ENCODE results near the gene ATP9B.

ATP9B gene

DNA sequence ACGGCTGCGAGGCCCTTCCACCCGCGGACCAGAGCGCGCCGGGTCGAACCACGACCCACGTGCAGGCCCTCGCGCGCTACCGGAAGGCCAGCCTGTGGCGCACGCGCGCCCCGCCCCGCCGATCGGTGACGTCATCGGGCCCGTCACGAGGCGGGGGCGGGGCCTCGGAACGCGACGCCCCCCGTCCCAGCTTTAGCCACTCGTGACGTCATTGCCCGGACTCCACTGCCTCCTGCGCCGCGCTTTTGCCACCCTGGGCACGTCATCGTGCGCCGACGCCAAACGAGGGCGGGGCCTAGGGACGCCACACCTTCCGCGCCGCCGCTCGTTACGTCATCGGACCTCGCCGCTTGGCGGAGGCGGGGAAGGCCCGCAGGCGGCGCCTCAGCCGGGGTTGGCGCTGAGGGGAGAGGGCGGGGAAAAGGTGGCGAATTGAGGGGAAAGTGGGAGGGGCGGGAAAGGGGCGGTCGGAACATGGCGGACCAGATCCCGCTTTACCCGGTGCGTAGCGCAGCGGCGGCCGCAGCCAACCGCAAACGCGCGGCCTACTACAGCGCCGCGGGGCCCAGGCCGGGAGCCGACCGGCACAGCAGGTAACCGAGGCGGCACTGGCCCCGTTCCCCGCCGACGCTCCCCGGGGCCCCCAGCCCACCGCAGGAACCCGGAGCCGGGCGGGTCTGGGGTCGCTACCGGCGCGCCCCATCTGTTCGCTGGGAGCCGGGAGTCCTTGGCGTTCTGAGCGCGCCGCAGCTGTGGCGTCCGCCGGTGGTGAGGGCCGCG lies at the start of gene ATP9B:
Gene ATP9B (plus strand): TSS at position 458 of the 780 bp plus-strand sequence. CDS start 17 bp downstream, at position 475.
- peak; percentile 96 for DNase-seq (ENCODE audit: low spot score)

DNA sequence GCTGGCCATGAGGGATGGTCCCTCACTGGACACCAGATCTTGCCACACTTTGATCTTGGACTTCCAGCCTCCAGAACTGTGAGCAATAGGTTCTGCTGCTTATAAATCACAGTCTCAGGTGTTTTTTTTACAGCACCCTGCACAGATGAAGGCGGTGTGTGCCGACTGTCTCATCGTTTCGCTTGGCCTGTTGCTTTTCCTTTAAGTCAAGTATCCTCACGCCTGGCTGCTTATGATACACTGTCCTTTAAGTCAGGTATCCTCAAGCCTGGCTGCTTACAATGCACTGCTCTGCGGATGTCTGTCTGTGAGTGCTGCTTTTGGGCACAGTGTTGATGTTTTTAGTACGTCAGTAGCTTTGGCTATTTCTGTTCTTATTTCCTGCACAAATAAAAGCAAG lies 49.3 kb upstream of the ATP9B start:
- no peak for DNase-seq (ENCODE audit: low spot score)

DNA sequence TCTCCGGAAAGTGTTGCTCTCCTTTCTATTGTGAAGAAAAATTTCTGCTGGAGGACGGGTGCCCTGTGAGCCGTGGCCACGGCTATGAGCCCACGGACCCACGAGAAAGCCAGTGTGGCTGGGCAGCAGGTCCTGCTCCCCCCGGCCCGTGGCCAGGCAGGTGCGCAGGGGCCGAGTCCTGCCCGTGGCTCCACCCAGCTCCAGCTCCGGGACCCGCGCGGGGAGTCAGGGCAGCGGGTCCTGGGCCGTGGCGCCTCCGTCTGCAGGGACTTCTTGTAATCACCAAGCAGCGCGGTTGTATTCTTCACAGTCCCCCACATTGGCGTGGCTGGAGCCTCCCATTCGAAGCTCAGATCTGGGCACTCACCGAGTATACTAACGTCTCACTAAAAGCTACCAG lies 46.6 kb upstream of the ATP9B start:
- DNase-seq (ENCODE audit: low spot score), result no peak

GRCh38 chr18:79026491-79026890 lies 42.7 kb upstream of the ATP9B start:
- DNase-seq (ENCODE audit: low spot score), result no peak

DNA sequence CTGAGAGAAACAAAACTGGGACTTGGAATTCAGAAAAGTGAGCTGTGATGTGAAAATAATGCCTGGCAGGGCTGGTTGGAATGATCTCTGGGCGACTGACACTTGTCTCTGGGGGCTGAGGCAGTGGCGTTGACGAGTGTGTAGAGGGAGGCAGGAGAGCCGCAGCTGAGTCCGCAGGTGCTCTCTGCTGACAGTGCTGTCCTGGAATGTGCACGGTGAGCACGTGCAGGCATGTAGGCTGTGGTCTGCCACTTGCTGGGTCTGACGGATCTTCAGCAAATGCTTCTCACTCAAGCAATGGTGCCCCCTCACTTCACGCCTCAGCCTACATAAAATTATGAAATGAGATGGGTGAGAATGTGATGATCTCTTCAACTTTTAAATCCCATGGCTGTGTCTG lies 38.5 kb upstream of the ATP9B start:
- no peak for DNase-seq (ENCODE audit: low spot score)

DNA sequence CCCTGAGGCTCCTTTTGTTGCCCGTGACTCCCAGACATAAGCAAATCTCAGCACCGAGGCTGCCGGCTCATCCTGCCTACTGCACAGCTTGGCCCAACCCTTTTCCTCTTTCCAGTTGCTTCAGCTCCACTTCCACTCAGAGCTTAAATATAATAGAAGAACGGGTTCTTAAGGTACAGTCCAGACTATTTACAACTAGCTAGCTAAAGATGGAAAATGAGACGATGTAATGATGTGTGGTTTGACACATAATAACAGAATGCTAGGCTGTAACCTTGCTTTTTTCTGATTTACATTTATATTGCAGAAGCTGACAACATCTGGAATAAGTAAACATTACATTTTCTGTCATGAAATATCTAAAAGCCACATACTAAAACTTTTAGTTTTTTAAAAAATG lies 26.9 kb upstream of the ATP9B start:
- DNase-seq (ENCODE audit: low spot score), result no peak

DNA sequence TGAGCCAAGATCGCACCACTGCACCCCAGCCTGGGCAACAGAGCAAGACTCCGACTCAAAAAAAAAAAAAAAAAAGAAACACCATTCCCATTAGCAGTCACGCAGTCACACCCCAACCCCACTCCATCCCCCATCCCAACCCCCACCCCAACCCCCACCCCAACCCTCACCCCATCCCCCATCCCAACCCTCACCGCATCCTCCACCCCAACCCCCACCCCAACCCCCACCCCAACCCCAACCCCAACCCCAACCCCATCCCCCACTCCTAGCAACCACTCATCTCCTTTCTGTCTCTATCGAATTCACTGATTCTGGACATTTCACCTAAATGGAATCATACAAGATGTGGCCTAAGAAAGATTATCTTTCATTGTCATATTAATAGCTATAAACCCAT lies 25.9 kb upstream of the ATP9B start:
- DNase-seq (ENCODE audit: low spot score), result no peak

DNA sequence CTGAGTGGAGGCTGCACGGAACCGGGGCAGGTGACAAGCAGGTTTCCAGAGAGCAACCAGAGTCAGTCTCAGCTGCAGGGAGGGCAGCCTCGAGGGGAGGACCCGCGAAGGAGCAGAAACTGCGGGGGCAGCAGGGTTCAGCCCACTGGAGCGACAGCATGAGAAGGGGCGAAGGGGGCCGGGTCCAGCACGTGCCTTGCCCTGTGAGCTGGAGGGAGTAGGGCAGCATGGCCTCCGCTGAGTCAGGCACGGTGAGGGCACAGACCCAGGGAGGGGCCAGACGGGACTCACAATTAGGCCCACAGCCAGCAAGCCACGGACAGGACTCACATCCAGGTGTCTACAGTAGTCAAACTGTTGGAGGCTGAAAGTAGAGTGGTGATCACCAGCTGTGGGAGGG lies 22.7 kb upstream of the ATP9B start:
- DNase-seq (ENCODE audit: low spot score), result no peak

- DNase-seq (ENCODE audit: low spot score), result no peak
These were observed 21.5 kb upstream of the ATP9B start for GRCh38 chr18:79047556-79048244.

DNA sequence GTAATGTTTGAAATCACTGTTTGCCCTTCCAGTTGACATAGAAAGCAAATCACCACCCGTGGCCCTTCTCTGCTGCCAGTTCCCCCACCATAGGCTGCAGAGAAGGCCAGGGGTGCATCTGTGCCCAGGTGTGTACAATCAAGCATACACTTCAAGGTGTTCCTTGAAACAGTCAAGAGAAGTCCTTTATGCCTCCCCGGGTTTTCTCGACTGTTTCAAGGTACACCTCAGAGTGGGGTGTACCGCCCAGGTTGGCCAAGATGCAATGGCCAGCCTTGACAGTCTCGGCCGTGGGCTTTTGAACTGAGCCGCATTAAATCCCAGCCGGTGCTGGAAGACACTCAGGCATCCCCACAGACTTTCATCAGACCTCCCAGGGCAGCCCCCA lies 21.0 kb upstream of the ATP9B start:
- DNase-seq (ENCODE audit: low spot score), result no peak

DNA sequence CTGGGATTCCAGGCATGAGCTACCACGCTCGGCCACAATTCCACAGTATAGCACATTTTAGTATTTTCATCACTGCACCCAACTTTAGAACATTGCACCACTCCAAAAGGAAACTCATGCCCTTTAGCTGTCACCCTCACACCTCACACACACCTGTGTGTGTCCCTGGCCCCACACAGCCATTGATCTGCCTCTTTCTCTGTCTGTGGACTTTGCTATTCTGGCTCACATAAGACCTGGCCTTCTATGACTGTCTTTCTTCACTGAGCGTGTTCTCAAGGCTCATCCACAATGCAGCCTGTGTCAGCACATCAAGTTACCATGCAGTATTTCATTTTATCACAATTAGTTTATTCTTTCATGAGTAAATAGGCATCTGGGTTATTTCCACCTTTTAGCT lies 19.7 kb upstream of the ATP9B start:
- no peak for DNase-seq (ENCODE audit: low spot score)

GRCh38 chr18:79050005-79050404 lies 19.2 kb upstream of the ATP9B start:
- DNase-seq (ENCODE audit: low spot score), result no peak

DNA sequence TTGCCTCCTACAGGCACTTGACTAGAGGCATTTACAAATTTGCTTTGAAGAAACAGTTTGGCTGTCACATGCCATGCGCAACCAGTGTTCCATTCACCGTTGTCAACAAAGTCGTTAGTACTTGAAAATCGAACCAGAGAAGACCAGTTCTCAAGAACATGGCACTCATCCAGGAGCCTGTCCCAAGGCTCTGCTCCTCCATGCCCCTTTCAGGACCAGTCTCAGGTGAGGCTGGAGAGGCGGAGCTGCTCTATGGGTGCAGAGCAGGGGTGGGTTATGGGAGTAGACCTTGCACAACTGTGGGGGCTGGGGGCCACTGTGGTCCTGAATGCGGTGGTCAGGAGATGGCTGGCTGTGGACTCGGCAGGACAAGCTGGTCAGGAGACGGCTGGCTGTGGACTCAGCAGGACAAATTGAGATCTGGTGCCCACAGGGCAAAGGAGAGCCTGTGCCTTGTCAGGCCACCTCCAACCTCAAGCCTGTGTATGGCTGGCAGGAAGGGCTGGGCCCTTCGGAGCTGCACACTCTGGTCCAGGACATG lies 12.3 kb upstream of the ATP9B start:
- no peak for DNase-seq (ENCODE audit: low spot score)

GRCh38 chr18:79058007-79058406 lies 11.2 kb upstream of the ATP9B start:
- DNase-seq (ENCODE audit: low spot score), result no peak

DNA sequence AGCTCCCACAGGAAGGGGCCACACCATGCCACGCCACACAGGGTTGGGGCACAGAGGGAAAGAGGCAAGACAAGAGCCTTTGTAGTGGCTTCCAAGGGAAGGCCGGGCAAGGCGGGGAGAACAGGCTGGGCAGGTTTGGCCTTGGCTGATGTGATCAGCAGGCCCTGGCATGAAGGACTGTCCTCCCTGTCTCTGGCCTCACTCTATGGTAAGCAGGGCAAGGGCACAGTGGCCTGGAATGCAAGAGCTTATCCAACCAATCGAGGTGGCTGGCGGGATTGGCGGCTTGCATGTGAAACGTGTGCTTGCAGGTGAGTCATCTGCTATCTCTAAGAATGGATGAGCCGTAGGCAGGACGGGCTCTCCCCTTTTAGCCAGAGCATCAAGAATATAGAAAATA lies 6.4 kb upstream of the ATP9B start:
- no peak for DNase-seq (ENCODE audit: low spot score)

DNA sequence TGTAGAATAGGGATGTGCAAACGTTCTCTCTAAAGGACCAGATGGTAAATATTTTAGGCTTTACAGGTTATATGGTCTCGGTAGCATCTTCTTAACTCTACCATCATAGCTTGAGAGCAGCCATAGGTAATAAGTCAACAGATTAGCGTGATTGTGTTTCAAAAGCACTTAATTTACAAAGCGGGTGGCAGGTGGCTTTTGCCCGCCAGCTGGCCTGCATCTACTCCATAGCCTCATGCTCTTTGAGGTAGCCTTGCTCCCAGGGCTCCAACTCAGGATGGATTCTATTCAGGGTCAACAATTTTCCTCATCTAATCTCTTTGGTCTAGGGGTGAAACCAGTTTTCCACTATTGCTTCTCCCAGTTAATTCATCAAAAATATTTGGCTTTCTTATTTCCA lies 5.0 kb upstream of the ATP9B start:
- DNase-seq (ENCODE audit: low spot score), result no peak

DNA sequence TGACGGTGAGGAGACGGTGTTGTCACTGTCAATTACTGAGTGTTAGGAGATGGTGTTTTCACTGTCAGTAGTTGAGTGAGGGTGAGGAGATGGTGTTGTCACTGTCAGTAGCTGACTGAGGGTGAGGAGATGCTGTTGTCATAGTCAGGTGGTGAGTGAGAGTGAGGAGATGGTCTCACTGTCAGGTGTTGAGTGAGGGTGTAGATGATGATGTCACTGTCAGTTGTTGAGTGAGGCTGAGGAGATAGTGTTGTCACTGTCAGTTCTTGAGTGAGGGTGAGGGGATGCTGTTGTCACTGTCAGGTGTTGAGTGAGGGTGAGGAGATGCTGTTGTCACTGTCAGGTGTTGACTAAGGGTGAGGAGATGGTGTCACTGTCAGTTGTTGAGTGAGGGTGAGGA lies 3.4 kb upstream of the ATP9B start:
- DNase-seq (ENCODE audit: low spot score), result no peak

GRCh38 chr18:79067611-79068010 lies 1.6 kb upstream of the ATP9B start:
- DNase-seq (ENCODE audit: low spot score), result no peak

GRCh38 chr18:79068341-79068936 lies 755 bp upstream of the ATP9B start:
- DNase-seq (ENCODE audit: low spot score), result no peak

DNA sequence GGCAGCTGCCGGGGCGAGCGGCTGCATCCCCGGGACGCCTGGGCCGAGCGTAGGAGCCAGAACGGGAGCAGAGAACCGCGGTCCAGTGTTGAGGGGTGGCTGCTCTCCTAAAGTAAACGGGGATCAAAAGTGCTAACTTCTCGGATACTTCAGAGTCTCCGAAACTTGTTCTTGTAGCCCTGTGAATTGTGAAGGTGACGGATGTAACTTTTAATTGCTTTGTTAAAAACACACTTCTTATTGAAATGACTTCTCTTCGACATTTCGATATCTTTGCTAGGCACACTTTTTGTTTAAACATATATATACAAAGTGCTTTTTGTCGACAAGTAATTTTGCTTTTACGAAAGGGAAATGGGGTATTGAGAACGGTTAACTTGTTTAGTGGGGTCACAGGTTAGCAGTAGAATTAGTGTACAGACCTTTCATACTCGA lies 540 bp downstream of the ATP9B start:
- DNase-seq (ENCODE audit: low spot score), result no peak

GRCh38 chr18:79070486-79070885 lies 1.3 kb downstream of the ATP9B start:
- DNase-seq (ENCODE audit: low spot score), result no peak

GRCh38 chr18:79071037-79071436 lies 1.8 kb downstream of the ATP9B start:
- DNase-seq (ENCODE audit: low spot score), result no peak

All from CD4-positive, alpha-beta T cell treated with Interleukin-6 at 100 ng/mL for 8 hours (primary cell).